Measurements from ENCODE around the gene FTO. TPM values are rescaled to one million over a fixed set of nuclear protein-coding genes. Genes with fewer than 3 reads are reported as not detected.
"Not testable (repeated sequence)": the region's sequence is repeated elsewhere in the genome, so short reads cannot be mapped to it uniquely, and the experiment has no call there.

FTO gene
- total and polyA plus RNA-seq, 2 donors from 2014 or later: 22.3 to 116 TPM

GRCh38 chr16:53886482-53887378 is 182.8 kb downstream of the FTO start:
- no peaks in the 10 kb centered on the region for H3K4me1 ChIP-seq (ENCODE audit: control insufficient read depth in 2 of 3, insufficient read depth in 2 of 3, low read depth in 1 of 3, low read length in 3 of 3)
- no peak for TF ChIP-seq CTCF (IDR thresholded peaks at IDR 0.05; ENCODE audit: borderline replicate concordance, extremely low read depth, insufficient read depth)
- peaks cover 0 to 12% (median 6%) of the 10 kb centered on the region in 3 donors for H3K36me3 ChIP-seq (ENCODE audit: control insufficient read depth in 2 of 3, insufficient read depth in 3 of 3, low read length in 3 of 3)
- no peak overlapping the region for H3K4me3 ChIP-seq (ENCODE audit: low read length in 3 of 3)
- no peaks in the 10 kb centered on the region for H3K9me3 ChIP-seq (ENCODE audit: control insufficient read depth in 2 of 3, insufficient read depth in 1 of 3, low read length in 3 of 3)
- no peaks in the 10 kb centered on the region for H3K27me3 ChIP-seq (ENCODE audit: control insufficient read depth, insufficient read depth, low read length)
- no peak for FAIRE-seq
- intact Hi-C loops (cut with DNase I): no loop called here
- H3K27ac ChIP-seq (ENCODE audit: low read depth in 2 of 2, low read length in 2 of 2): no peak overlapping the region
- DNase-seq: no peak
- H3K9ac ChIP-seq (ENCODE audit: low read length in 3 of 3): no peak overlapping the region

GRCh38 chr16:53888222-53888621 is 184.3 kb downstream of the FTO start:
- no peak overlapping the region for H3K27ac ChIP-seq (ENCODE audit: low read depth in 2 of 2, low read length in 2 of 2)
- H3K4me3 ChIP-seq (ENCODE audit: low read length in 3 of 3): no peak overlapping the region
- H3K27me3 ChIP-seq (ENCODE audit: control insufficient read depth, insufficient read depth, low read length): no peaks in the 10 kb centered on the region
- H3K4me1 ChIP-seq (ENCODE audit: control insufficient read depth in 2 of 3, insufficient read depth in 2 of 3, low read depth in 1 of 3, low read length in 3 of 3): peaks cover 0 to 3% (median 0%) of the 10 kb centered on the region in 3 donors
- FAIRE-seq (no peak), DNase-seq (no peak)
- no peak for TF ChIP-seq CTCF (IDR thresholded peaks at IDR 0.05; ENCODE audit: borderline replicate concordance, extremely low read depth, insufficient read depth)
- no peak overlapping the region for H3K9ac ChIP-seq (ENCODE audit: low read length in 3 of 3)
- peaks cover 0 to 12% (median 6%) of the 10 kb centered on the region in 3 donors for H3K36me3 ChIP-seq (ENCODE audit: control insufficient read depth in 2 of 3, insufficient read depth in 3 of 3, low read length in 3 of 3)
- H3K9me3 ChIP-seq (ENCODE audit: control insufficient read depth in 2 of 3, insufficient read depth in 1 of 3, low read length in 3 of 3): no peaks in the 10 kb centered on the region
- intact Hi-C loops (cut with DNase I): no loop called here

GRCh38 chr16:53890877-53891276 is 186.9 kb downstream of the FTO start:
- DNase-seq; H3K4me1 ChIP-seq (ENCODE audit: control insufficient read depth in 2 of 3, insufficient read depth in 2 of 3, low read depth in 1 of 3, low read length in 3 of 3); H3K27me3 ChIP-seq (ENCODE audit: control insufficient read depth, insufficient read depth, low read length); FAIRE-seq; intact Hi-C loops (cut with DNase I); H3K9ac ChIP-seq (ENCODE audit: low read length in 3 of 3); H3K27ac ChIP-seq (ENCODE audit: low read depth in 2 of 2, low read length in 2 of 2); H3K9me3 ChIP-seq (ENCODE audit: control insufficient read depth in 2 of 3, insufficient read depth in 1 of 3, low read length in 3 of 3); H3K4me3 ChIP-seq (ENCODE audit: low read length in 3 of 3): not testable (repeated sequence)
- peaks cover 0 to 12% (median 6%) of the 10 kb centered on the region in 3 donors for H3K36me3 ChIP-seq (ENCODE audit: control insufficient read depth in 2 of 3, insufficient read depth in 3 of 3, low read length in 3 of 3)

- intact Hi-C loops (cut with DNase I): no loop called here
- Histone ChIP-seq H3K4me3 (ENCODE audit: low read length in 3 of 3) (no peak overlapping the region), H3K36me3 (ENCODE audit: control insufficient read depth in 2 of 3, insufficient read depth in 3 of 3, low read length in 3 of 3) (peaks cover 0 to 12% (median 6%) of the 10 kb centered on the region in 3 donors), H3K27me3 (ENCODE audit: control insufficient read depth, insufficient read depth, low read length) (no peaks in the 10 kb centered on the region), H3K9me3 (ENCODE audit: control insufficient read depth in 2 of 3, insufficient read depth in 1 of 3, low read length in 3 of 3) (no peaks in the 10 kb centered on the region), H3K4me1 (ENCODE audit: control insufficient read depth in 2 of 3, insufficient read depth in 2 of 3, low read depth in 1 of 3, low read length in 3 of 3) (peaks cover 0 to 3% (median 0%) of the 10 kb centered on the region in 3 donors), H3K27ac (ENCODE audit: low read depth in 2 of 2, low read length in 2 of 2) (no peak overlapping the region), H3K9ac (ENCODE audit: low read length in 3 of 3) (no peak overlapping the region)
- DNase-seq (no peak), FAIRE-seq (no peak)
- TF ChIP-seq CTCF (IDR thresholded peaks at IDR 0.05; ENCODE audit: borderline replicate concordance, extremely low read depth, insufficient read depth): no peak
Observed at GRCh38 chr16:53891409-53892139, 187.6 kb downstream of the FTO start.

Data from kidney (tissue), 14 donors.